Duodenal mucosa (tissue), 2 donors: ENCODE data around the gene LUZP1.

Experiments used
- H3K27ac ChIP-seq: one replicate; pipeline ENCODE4 v1.7.0; 2013; ENCODE audit warnings: low read depth, low read length
- H3K27me3 ChIP-seq, 2 donors: one replicate each; pipeline ENCODE4 v1.7.0; 2013; ENCODE audit warnings: low read length in 2 of 2, control low read depth in 1 of 2; ENCODE audit not compliant: insufficient read depth in 2 of 2, control insufficient read depth in 1 of 2
- H3K36me3 ChIP-seq, 2 donors: one replicate each; pipeline ENCODE4 v1.7.0; 2013; ENCODE audit warnings: low read length in 2 of 2, control low read depth in 1 of 2; ENCODE audit not compliant: insufficient read depth in 2 of 2, control insufficient read depth in 1 of 2
- H3K4me1 ChIP-seq, 2 donors: one replicate each; pipeline ENCODE4 v1.7.0; 2013; ENCODE audit warnings: low read length in 2 of 2, control low read depth in 1 of 2; ENCODE audit not compliant: insufficient read depth in 2 of 2, control insufficient read depth in 1 of 2
- H3K4me3 ChIP-seq, 2 donors: one replicate each; pipeline ENCODE4 v1.7.0; 2013; ENCODE audit warnings: low read length in 2 of 2, low read depth in 1 of 2
- H3K9ac ChIP-seq, 2 donors: one replicate each; pipeline ENCODE4 v1.7.0; 2013; ENCODE audit warnings: low read length in 2 of 2, low read depth in 1 of 2
- H3K9me3 ChIP-seq, 2 donors: one replicate each; pipeline ENCODE4 v1.7.0; 2013; ENCODE audit warnings: low read length in 2 of 2, control low read depth in 1 of 2; ENCODE audit not compliant: control insufficient read depth in 1 of 2

The LUZP1 gene

DNA sequence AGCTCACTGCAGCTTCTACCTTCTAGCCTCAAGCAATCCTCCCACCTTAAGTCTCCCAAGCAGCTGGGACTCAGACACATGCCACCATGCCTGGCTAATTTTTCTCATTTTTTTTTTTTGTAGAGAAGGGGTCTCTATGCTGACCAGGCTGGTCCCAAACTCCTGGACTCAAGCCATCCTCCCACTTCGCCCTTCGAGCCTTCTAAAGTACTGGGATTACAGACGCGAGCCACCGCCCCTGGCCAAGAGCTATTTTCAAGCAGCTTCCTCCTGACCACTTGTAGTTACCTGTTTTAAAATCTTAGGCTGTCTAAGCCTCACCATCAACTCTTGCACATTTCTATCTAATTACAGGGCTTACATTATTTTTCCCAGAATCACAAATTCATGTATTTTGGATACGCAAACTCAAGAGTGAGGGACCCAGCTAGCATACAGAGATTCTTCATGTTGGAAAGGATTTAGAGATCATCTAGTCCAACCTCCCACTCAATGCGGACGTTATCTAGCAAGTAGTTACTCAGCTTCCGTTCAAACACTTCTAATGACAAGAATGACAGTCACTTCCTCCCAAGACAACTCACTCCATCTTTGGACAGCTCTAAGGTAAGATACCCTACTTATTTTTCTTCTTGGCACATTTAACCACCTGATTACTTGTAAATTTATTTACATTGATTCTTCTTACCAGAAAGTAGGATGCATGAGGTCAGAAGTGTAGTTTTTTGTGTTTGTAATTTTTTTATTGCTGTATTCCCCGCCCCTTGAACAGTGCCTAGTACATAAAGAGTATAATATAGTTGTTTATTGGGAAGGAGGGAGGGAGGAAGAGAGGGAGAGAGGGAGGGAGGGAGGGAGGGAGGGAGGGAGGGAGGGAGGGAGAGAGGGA lies 65.4 kb downstream of the LUZP1 start:
- Histone ChIP-seq H3K9me3 (no peaks in the 10 kb centered on the region), H3K9ac (no peak overlapping the region), H3K36me3 (peaks cover 11 to 20% of the 10 kb centered on the region in 2 donors), H3K4me1 (peaks cover 34 to 36% of the 10 kb centered on the region in 2 donors), H3K27me3 (no peaks in the 10 kb centered on the region), H3K27ac (no peak overlapping the region), H3K4me3 (no peak overlapping the region)

DNA sequence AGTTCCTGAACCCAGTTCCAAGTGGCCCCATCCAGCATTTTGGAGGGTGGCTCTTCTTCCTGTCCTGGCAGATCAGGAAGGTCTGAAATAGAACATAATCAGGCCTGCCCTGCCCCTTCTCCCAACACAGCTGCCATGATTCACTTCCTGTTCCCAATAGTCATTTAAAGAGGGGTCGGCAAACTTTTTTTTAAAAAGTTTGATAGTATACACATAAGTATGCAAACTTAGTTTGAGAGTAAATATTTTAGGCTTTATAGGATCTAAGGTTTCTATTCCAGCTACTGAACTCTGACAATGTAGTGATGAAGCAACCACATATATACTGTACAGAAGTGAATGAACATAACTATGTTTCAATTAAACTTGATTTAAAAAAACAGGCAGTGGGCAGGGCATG lies 66.4 kb downstream of the LUZP1 start:
- Histone ChIP-seq H3K27ac (no peak overlapping the region), H3K4me3 (no peak overlapping the region), H3K4me1 (peaks cover 34 to 36% of the 10 kb centered on the region in 2 donors), H3K9me3 (no peaks in the 10 kb centered on the region), H3K27me3 (no peaks in the 10 kb centered on the region), H3K9ac (no peak overlapping the region), H3K36me3 (peaks cover 4 to 15% of the 10 kb centered on the region in 2 donors)

GRCh38 chr1:23101887-23102286 lies 66.8 kb downstream of the LUZP1 start:
- Histone ChIP-seq H3K27ac (no peak overlapping the region), H3K9me3 (no peaks in the 10 kb centered on the region), H3K9ac (no peak overlapping the region), H3K4me1 (peaks cover 34 to 36% of the 10 kb centered on the region in 2 donors), H3K27me3 (no peaks in the 10 kb centered on the region), H3K4me3 (no peak overlapping the region), H3K36me3 (peaks cover 3 to 17% of the 10 kb centered on the region in 2 donors)

- Histone ChIP-seq H3K4me3 (no peak overlapping the region), H3K9ac (peak overlapping the region in 1 of 2 donors; percentile 7), H3K27ac (no peak overlapping the region), H3K36me3 (peaks cover 0 to 12% of the 10 kb centered on the region in 2 donors), H3K9me3 (no peaks in the 10 kb centered on the region), H3K27me3 (no peaks in the 10 kb centered on the region), H3K4me1 (peaks cover 34 to 36% of the 10 kb centered on the region in 2 donors)
These were observed 67.4 kb downstream of the LUZP1 start for GRCh38 chr1:23101101-23101827.

- Histone ChIP-seq H3K4me3 (no peak overlapping the region), H3K27ac (no peak overlapping the region), H3K9me3 (no peaks in the 10 kb centered on the region), H3K27me3 (no peaks in the 10 kb centered on the region), H3K4me1 (peaks cover 34 to 36% of the 10 kb centered on the region in 2 donors), H3K36me3 (peaks cover 0 to 9% of the 10 kb centered on the region in 2 donors), H3K9ac (no peak overlapping the region)
These were observed 68.4 kb downstream of the LUZP1 start for GRCh38 chr1:23100074-23100748.

DNA sequence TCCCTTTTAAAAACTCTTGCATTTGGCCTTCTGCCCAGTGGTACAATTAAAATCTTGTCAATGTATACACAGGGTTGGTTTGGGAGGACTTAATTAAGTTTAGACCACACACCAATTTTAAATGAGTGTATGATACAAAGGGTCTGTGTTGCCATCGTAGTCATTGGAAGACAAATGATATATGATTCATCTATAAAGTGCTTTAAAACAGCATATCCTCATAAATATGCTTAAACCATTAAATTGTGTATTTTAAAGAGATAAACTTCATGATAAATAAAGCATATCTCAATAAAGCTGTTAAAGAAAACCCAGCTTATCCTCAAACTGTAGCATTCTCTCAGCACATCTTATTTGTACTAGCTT lies 69.5 kb downstream of the LUZP1 start:
- no peaks in the 10 kb centered on the region for H3K9me3 ChIP-seq
- no peak overlapping the region for H3K27ac ChIP-seq
- peaks cover 0 to 9% of the 10 kb centered on the region in 2 donors for H3K36me3 ChIP-seq
- no peak overlapping the region for H3K4me3 ChIP-seq
- H3K27me3 ChIP-seq, result no peaks in the 10 kb centered on the region
- H3K4me1 ChIP-seq, result peaks cover 34 to 36% of the 10 kb centered on the region in 2 donors
- H3K9ac ChIP-seq, result peak overlapping the region in 1 of 2 donors; percentile 6

- no peak overlapping the region for H3K27ac ChIP-seq
These were observed 70.0 kb downstream of the LUZP1 start for GRCh38 chr1:23098463-23099170.

GRCh38 chr1:23097316-23097715 lies 71.3 kb downstream of the LUZP1 start:
- H3K9me3 ChIP-seq, result no peaks in the 10 kb centered on the region
- no peak overlapping the region for H3K27ac ChIP-seq
- no peak overlapping the region for H3K9ac ChIP-seq
- peaks cover 14 to 27% of the 10 kb centered on the region in 2 donors for H3K36me3 ChIP-seq
- H3K4me3 ChIP-seq, result no peak overlapping the region
- no peaks in the 10 kb centered on the region for H3K27me3 ChIP-seq
- H3K4me1 ChIP-seq, result peaks cover 23 to 24% of the 10 kb centered on the region in 2 donors

More at GRCh38 chr1:23098463-23099170, 70.0 kb downstream of the LUZP1 start:
- Histone ChIP-seq H3K4me3 (no peak overlapping the region), H3K27me3 (no peaks in the 10 kb centered on the region), H3K4me1 (peaks cover 32 to 34% of the 10 kb centered on the region in 2 donors), H3K36me3 (peaks cover under 1 to 14% of the 10 kb centered on the region in 2 donors), H3K9ac (peak overlapping the region in 1 of 2 donors; percentile 6), H3K9me3 (no peaks in the 10 kb centered on the region)

- Histone ChIP-seq H3K36me3 (peaks cover 41 to 70% of the 10 kb centered on the region in 2 donors), H3K9ac (no peak overlapping the region)
These were observed 76.2 kb downstream of the LUZP1 start for GRCh38 chr1:23092447-23092846.

More at GRCh38 chr1:23092447-23092846, 76.2 kb downstream of the LUZP1 start:
- Histone ChIP-seq H3K27me3 (no peaks in the 10 kb centered on the region), H3K4me3 (no peak overlapping the region), H3K4me1 (no peaks in the 10 kb centered on the region), H3K27ac (no peak overlapping the region), H3K9me3 (no peaks in the 10 kb centered on the region)
